ENCODE measurements around the gene RSPO1. TPM values are rescaled to one million over a fixed set of nuclear protein-coding genes. Genes with fewer than 3 reads are reported as not detected.

RSPO1 gene
- total RNA-seq, 1 experiment from 2014 or later = not detected

DNA sequence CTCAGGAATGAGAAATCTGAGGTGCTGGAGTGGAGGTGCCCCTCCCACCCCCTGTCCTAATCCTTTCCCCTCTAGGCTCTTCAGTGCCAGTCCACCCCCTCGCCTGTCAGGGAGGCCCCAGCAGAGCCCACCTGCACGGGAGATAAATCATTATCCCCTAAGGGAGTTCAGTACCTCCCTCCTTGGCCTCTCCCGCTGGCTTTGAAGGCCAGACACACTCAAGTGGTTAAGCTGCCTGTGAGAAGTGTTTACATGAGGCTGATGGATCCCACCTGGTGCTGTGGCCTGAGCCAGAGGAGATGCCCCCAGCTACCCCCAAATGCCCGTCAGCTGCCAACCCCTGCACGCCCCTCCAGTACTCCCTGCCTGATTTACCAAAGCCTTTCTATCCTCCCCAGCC, 3.7 kb downstream of the RSPO1 start:
- Histone ChIP-seq H3K27me3 (ENCODE audit: insufficient read depth, low read depth) (peaks cover 99% of the 10 kb centered on the region), H3K4me3 (no peak overlapping the region), H3K79me2 (ENCODE audit: low read depth) (no peaks in the 10 kb centered on the region), H3K27ac (no peak overlapping the region), H3K4me1 (replicated peaks; ENCODE audit: insufficient read depth) (no peaks in the 10 kb centered on the region), H2AFZ (no peak overlapping the region), H4K20me1 (ENCODE audit: insufficient read depth) (no peaks in the 10 kb centered on the region; the same call in 1 of the 2 replicates), H3K9me2 (ENCODE audit: insufficient read depth) (no peaks in the 10 kb centered on the region), H3K4me2 (no peak overlapping the region), H3F3A (ENCODE audit: insufficient read depth, low read depth) (no peaks in the 10 kb centered on the region), H3K9me3 (ENCODE audit: insufficient read depth, low read depth) (no peaks in the 10 kb centered on the region), H3K36me3 (ENCODE audit: low read depth) (no peaks in the 10 kb centered on the region)
- no peak for TF ChIP-seq CTCF (conservative IDR thresholded peaks at IDR 0.05)
- TF ChIP-seq EZH2 (IDR thresholded peaks at IDR 0.05; ENCODE audit: low read depth) = no peak
- intact Hi-C loops (cut with micrococcal nuclease; ENCODE audit: unreplicated experiment) = no loop called here
- POLR2A ChIA-PET (ENCODE audit: unreplicated experiment) = no interaction called here
- no TSS peak for BruUV-seq (replicated peaks)
- DNase-seq = no peak
- CTCF ChIA-PET = no interaction called here

DNA sequence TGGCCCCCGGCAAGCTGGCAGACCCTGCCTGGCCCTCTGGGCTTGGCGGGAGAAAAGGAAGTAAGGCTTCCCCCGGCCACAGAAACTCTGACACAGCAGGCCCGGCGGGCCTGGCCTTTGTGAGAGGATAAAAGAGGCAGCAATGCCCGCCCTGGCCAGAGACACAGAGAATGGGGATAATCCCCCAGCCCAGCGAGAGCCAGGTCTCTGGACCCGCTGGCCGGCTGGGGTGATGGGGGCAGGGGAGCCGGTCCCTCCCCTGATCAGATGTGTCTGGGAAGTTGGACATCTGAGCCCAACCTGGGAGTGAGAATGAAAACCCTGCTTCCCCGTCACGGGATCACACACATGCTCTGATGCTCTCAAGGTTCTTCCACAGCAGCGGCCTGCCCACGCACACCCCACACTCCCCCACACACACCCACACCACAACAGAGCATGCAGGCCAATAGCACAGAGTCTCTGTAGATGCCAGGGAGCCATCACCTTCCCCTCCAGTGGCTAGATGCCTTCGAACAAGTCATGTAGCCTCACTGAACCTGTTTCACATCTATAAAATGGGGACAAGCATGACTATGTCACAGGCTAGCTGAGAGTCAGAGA, 4.2 kb downstream of the RSPO1 start:
- no peaks in the 10 kb centered on the region for H3K36me3 ChIP-seq (ENCODE audit: low read depth)
- CTCF ChIA-PET = no interaction called here
- H3K4me3 ChIP-seq = no peak overlapping the region
- H3K27me3 ChIP-seq (ENCODE audit: insufficient read depth, low read depth) = peaks cover 99% of the 10 kb centered on the region
- no TSS peak for BruUV-seq (replicated peaks)
- H3K4me2 ChIP-seq = no peak overlapping the region
- POLR2A ChIA-PET (ENCODE audit: unreplicated experiment) = no interaction called here
- H3K79me2 ChIP-seq (ENCODE audit: low read depth) = no peaks in the 10 kb centered on the region
- TF ChIP-seq CTCF (conservative IDR thresholded peaks at IDR 0.05) = no peak
- TF ChIP-seq EZH2 (IDR thresholded peaks at IDR 0.05; ENCODE audit: low read depth) = no peak
- no peak overlapping the region for H3K27ac ChIP-seq
- H3K4me1 ChIP-seq (replicated peaks; ENCODE audit: insufficient read depth) = no peaks in the 10 kb centered on the region
- no peaks in the 10 kb centered on the region for H3K9me3 ChIP-seq (ENCODE audit: insufficient read depth, low read depth)
- no peak overlapping the region for H2AFZ ChIP-seq
- no peaks in the 10 kb centered on the region; the same call in 1 of the 2 replicates for H4K20me1 ChIP-seq (ENCODE audit: insufficient read depth)
- H3K9me2 ChIP-seq (ENCODE audit: insufficient read depth) = no peaks in the 10 kb centered on the region
- H3F3A ChIP-seq (ENCODE audit: insufficient read depth, low read depth) = no peaks in the 10 kb centered on the region
- no peak for DNase-seq
- intact Hi-C loops (cut with micrococcal nuclease; ENCODE audit: unreplicated experiment) = no loop called here

DNA sequence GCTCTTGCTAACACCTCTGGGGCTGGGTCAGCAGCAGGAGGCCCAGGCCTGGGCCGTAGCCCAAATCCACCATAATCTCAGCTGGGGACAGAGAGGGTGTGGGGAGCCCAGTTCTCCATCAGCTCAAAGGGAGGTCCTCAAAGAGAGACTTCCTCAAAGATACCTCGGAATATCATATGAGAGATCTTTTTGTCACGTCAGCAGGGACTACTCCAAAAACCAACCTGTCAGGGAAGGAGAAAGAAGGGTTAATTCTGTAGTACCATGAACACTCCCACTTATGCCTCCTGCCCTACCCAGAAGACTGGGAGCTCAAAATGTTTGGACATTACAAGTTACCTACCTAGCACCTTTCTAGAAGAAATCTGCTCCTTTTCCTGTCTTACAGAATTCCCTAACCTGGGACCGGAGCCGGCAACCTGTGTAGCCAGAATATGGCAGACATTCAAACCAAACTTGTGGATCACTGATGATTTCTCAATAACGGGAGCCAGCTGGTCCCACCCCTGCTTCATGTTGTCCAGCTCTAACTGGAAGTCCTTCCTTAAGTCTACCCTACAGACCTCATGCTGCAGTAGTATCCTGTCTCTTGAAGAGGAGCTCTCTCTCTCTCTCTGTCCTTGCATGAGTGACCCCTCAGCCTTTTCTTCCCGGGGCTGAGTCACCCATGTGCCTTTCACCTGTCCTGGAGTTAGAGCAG, 4.8 kb downstream of the RSPO1 start:
- H3K4me3 ChIP-seq = no peak overlapping the region
- H3K4me2 ChIP-seq = no peak overlapping the region
- H3K79me2 ChIP-seq (ENCODE audit: low read depth) = no peaks in the 10 kb centered on the region
- CTCF ChIA-PET = no interaction called here
- no peak overlapping the region for H3K27ac ChIP-seq
- POLR2A ChIA-PET (ENCODE audit: unreplicated experiment) = no interaction called here
- no peaks in the 10 kb centered on the region for H3K9me3 ChIP-seq (ENCODE audit: insufficient read depth, low read depth)
- H3F3A ChIP-seq (ENCODE audit: insufficient read depth, low read depth) = no peaks in the 10 kb centered on the region
- no TSS peak for BruUV-seq (replicated peaks)
- TF ChIP-seq EZH2 (IDR thresholded peaks at IDR 0.05; ENCODE audit: low read depth) (no peak), CTCF (conservative IDR thresholded peaks at IDR 0.05) (no peak)
- H3K9me2 ChIP-seq (ENCODE audit: insufficient read depth) = no peaks in the 10 kb centered on the region
- DNase-seq = no peak
- H3K36me3 ChIP-seq (ENCODE audit: low read depth) = no peaks in the 10 kb centered on the region
- no peaks in the 10 kb centered on the region for H3K4me1 ChIP-seq (replicated peaks; ENCODE audit: insufficient read depth)
- intact Hi-C loops (cut with micrococcal nuclease; ENCODE audit: unreplicated experiment) = no loop called here
- H2AFZ ChIP-seq = no peak overlapping the region
- H4K20me1 ChIP-seq (ENCODE audit: insufficient read depth) = no peaks in the 10 kb centered on the region; the same call in 1 of the 2 replicates
- H3K27me3 ChIP-seq (ENCODE audit: insufficient read depth, low read depth) = peaks cover 99% of the 10 kb centered on the region

Measured in PC-9 (cell line).